ENCODE measurements around the gene DEXI.

The DEXI gene

DNA sequence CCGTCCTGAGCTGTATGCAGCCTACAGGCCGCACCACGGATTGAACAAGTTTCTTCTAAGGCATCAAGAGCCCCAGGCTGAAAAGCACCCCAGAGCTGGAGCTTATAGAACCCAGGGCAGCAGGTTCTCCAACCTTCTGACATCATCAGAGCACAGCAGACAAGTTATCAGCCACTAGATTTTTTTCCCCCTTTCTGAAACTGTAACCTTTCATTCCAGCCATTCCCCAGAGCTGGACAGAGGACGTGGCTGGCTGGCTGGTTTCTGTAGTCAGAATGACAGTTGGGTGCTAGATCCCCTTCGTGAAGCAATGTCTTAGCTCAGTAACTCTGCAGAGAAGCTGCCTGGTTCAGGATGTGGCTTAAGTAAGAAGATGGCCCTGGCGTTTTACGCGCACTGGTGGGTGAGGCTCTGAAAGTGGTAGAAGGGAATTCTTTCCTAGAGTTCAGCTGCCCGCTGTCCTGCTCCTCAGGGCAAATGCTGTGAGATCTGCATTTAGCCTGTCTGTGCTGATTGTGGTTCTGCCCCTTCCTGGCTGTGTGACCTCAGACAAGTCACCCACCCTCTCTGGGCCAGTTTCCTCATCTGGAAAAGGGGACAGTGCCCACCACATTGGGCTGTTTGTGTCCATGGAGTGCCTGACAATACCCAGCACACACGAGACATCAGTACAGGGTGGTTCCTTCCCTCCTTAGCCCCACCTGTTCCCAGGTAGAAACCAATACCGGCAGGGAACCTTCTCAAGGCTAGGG lies 9.1 kb downstream of the DEXI start:
- H3K27ac ChIP-seq (ENCODE audit: low read length, poor library complexity, severe bottlenecking): no peak overlapping the region
- H4K91ac ChIP-seq (ENCODE audit: low read length): no peak overlapping the region
- peaks cover 53 to 58% of the 10 kb centered on the region in 2 experiments for H3K36me3 ChIP-seq (ENCODE audit: control insufficient read depth in 1 of 2, insufficient read depth in 2 of 2, low read depth in 1 of 2, low read length in 2 of 2)
- DNase-seq: no peak
- no peak overlapping the region for H3K4me2 ChIP-seq (ENCODE audit: low read length, poor library complexity, severe bottlenecking)
- H3K27me3 ChIP-seq (ENCODE audit: control insufficient read depth in 1 of 2, insufficient read depth in 1 of 2, low read length in 2 of 2): no peaks in the 10 kb centered on the region
- H2AK5ac ChIP-seq (ENCODE audit: low read length, severe bottlenecking): no peak overlapping the region
- no peak overlapping the region for H2BK12ac ChIP-seq (ENCODE audit: low read length in 2 of 2)
- no peak overlapping the region for H2BK15ac ChIP-seq (ENCODE audit: low read depth, poor library complexity, severe bottlenecking)
- peaks cover 49% of the 10 kb centered on the region for H3K79me1 ChIP-seq (replicated peaks; ENCODE audit: low read length, poor library complexity, severe bottlenecking)
- H3K4me1 ChIP-seq (ENCODE audit: control insufficient read depth, insufficient read depth, low read depth, low read length): peaks cover 10% of the 10 kb centered on the region
- no peak overlapping the region for H3K23ac ChIP-seq (ENCODE audit: low read length in 2 of 2)
- H2BK5ac ChIP-seq (ENCODE audit: low read depth, low read length, poor library complexity, severe bottlenecking): no peak overlapping the region
- no peak overlapping the region for H3K18ac ChIP-seq (ENCODE audit: low read depth in 1 of 2, low read length in 2 of 2)
- H3K4ac ChIP-seq (ENCODE audit: low read depth in 1 of 2, low read length in 2 of 2): no peak overlapping the region
- no peak overlapping the region for H2AFZ ChIP-seq (ENCODE audit: low read depth, low read length)
- H3K9ac ChIP-seq (ENCODE audit: low read length): no peak overlapping the region
- H4K8ac ChIP-seq (ENCODE audit: low read length): no peak overlapping the region
- no peak overlapping the region for H3K4me3 ChIP-seq (ENCODE audit: insufficient read depth in 1 of 2, low read depth in 1 of 2, low read length in 2 of 2)
- 94% methylated on average over 11 of the region's 11 CpGs for WGBS
- no peak overlapping the region for H2BK120ac ChIP-seq (ENCODE audit: low read depth, low read length)
- no peaks in the 10 kb centered on the region for H3K9me3 ChIP-seq (ENCODE audit: control insufficient read depth, low read length)
- no peak overlapping the region for H3K14ac ChIP-seq (ENCODE audit: low read length in 2 of 2)

DNA sequence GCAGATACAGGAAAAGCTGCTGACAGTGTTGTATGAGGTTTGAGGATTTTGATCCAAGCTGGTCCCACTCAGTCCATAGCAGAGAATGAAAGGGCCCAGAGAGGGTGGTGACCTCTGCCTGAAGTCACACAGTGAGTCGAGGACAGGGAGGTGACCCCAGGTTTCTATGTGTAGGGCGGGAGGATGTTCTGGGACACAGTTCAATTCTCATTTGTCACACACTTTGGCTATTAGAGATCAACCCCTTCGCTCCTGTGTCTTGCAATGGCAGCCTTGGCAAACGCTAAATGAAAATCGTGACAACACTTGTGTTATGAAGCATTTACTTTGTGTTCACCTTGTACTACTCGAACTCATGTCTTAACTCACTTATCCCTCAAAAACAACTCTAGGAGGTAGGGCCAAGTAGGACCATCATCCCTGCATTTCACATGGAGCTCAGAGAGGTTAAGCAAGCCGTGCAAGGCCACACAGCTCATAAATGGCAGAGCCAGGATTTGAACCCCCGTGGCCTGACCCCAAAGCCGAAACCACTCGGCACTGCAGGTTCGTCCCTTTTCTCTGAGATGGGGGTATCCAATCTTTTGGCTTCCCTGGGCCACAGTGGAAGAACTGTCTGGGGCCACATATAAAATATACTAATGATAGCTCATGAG lies 10.2 kb downstream of the DEXI start:
- H3K4ac ChIP-seq (ENCODE audit: low read depth in 1 of 2, low read length in 2 of 2): no peak overlapping the region
- 97% methylated on average over 10 of the region's 11 CpGs for WGBS
- H4K91ac ChIP-seq (ENCODE audit: low read length): no peak overlapping the region

DNA sequence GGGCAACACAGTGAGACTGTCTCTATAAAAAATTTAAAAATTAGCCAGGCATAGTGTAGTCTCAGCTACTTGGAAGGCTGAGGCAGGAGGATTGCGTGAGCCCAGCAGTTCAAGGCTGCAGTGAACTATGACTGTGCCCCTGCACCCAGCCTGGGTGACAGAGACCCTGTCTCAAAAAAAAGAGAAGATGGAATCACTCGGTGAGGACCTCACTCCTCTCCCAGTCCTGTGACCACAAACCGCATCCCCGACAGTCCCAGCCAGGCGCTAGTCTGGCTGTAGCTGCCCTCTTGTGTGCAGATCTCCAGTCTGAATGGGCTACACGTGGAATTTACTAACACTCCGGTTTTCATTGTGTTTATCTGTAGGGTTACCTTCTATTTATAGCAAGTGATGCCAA lies 11.1 kb downstream of the DEXI start:
- Histone ChIP-seq H2BK12ac (ENCODE audit: low read length in 2 of 2) (no peak overlapping the region), H3K36me3 (ENCODE audit: control insufficient read depth in 1 of 2, insufficient read depth in 2 of 2, low read depth in 1 of 2, low read length in 2 of 2) (peaks cover 56 to 70% of the 10 kb centered on the region in 2 experiments), H3K79me1 (replicated peaks; ENCODE audit: low read length, poor library complexity, severe bottlenecking) (peaks cover 37% of the 10 kb centered on the region), H2BK120ac (ENCODE audit: low read depth, low read length) (no peak overlapping the region), H3K4me1 (ENCODE audit: control insufficient read depth, insufficient read depth, low read depth, low read length) (peaks cover 3% of the 10 kb centered on the region), H2AK5ac (ENCODE audit: low read length, severe bottlenecking) (no peak overlapping the region), H3K14ac (ENCODE audit: low read length in 2 of 2) (no peak overlapping the region), H3K27me3 (ENCODE audit: control insufficient read depth in 1 of 2, insufficient read depth in 1 of 2, low read length in 2 of 2) (no peaks in the 10 kb centered on the region), H3K4me3 (ENCODE audit: insufficient read depth in 1 of 2, low read depth in 1 of 2, low read length in 2 of 2) (no peak overlapping the region), H2BK5ac (ENCODE audit: low read depth, low read length, poor library complexity, severe bottlenecking) (no peak overlapping the region), H3K9me3 (ENCODE audit: control insufficient read depth, low read length) (no peaks in the 10 kb centered on the region), H3K27ac (ENCODE audit: low read length, poor library complexity, severe bottlenecking) (no peak overlapping the region), H3K9ac (ENCODE audit: low read length) (no peak overlapping the region), H2AFZ (ENCODE audit: low read depth, low read length) (no peak overlapping the region), H4K91ac (ENCODE audit: low read length) (no peak overlapping the region), H3K4me2 (ENCODE audit: low read length, poor library complexity, severe bottlenecking) (no peak overlapping the region), H4K8ac (ENCODE audit: low read length) (no peak overlapping the region), H3K23ac (ENCODE audit: low read length in 2 of 2) (no peak overlapping the region), H2BK15ac (ENCODE audit: low read depth, poor library complexity, severe bottlenecking) (no peak overlapping the region), H3K4ac (ENCODE audit: low read depth in 1 of 2, low read length in 2 of 2) (no peak overlapping the region), H3K18ac (ENCODE audit: low read depth in 1 of 2, low read length in 2 of 2) (no peak overlapping the region)
- DNase-seq: no peak
- WGBS: 95% methylated on average over 5 of the region's 7 CpGs

More for the DNA sequence above, 10.2 kb downstream of the DEXI start:
- H2AFZ ChIP-seq (ENCODE audit: low read depth, low read length): no peak overlapping the region
- no peak overlapping the region for H3K4me2 ChIP-seq (ENCODE audit: low read length, poor library complexity, severe bottlenecking)
- H3K27me3 ChIP-seq (ENCODE audit: control insufficient read depth in 1 of 2, insufficient read depth in 1 of 2, low read length in 2 of 2): no peaks in the 10 kb centered on the region
- DNase-seq: no peak
- no peak overlapping the region for H2BK5ac ChIP-seq (ENCODE audit: low read depth, low read length, poor library complexity, severe bottlenecking)
- H2BK12ac ChIP-seq (ENCODE audit: low read length in 2 of 2): no peak overlapping the region
- H3K36me3 ChIP-seq (ENCODE audit: control insufficient read depth in 1 of 2, insufficient read depth in 2 of 2, low read depth in 1 of 2, low read length in 2 of 2): peaks cover 54 to 66% of the 10 kb centered on the region in 2 experiments
- H3K27ac ChIP-seq (ENCODE audit: low read length, poor library complexity, severe bottlenecking): no peak overlapping the region
- H3K9me3 ChIP-seq (ENCODE audit: control insufficient read depth, low read length): no peaks in the 10 kb centered on the region
- H2BK15ac ChIP-seq (ENCODE audit: low read depth, poor library complexity, severe bottlenecking): no peak overlapping the region
- H3K4me3 ChIP-seq (ENCODE audit: insufficient read depth in 1 of 2, low read depth in 1 of 2, low read length in 2 of 2): no peak overlapping the region
- H3K4me1 ChIP-seq (ENCODE audit: control insufficient read depth, insufficient read depth, low read depth, low read length): peaks cover 4% of the 10 kb centered on the region
- no peak overlapping the region for H3K23ac ChIP-seq (ENCODE audit: low read length in 2 of 2)
- no peak overlapping the region for H2AK5ac ChIP-seq (ENCODE audit: low read length, severe bottlenecking)
- no peak overlapping the region for H3K14ac ChIP-seq (ENCODE audit: low read length in 2 of 2)
- peaks cover 45% of the 10 kb centered on the region for H3K79me1 ChIP-seq (replicated peaks; ENCODE audit: low read length, poor library complexity, severe bottlenecking)
- no peak overlapping the region for H3K9ac ChIP-seq (ENCODE audit: low read length)
- no peak overlapping the region for H3K18ac ChIP-seq (ENCODE audit: low read depth in 1 of 2, low read length in 2 of 2)
- H4K8ac ChIP-seq (ENCODE audit: low read length): no peak overlapping the region
- no peak overlapping the region for H2BK120ac ChIP-seq (ENCODE audit: low read depth, low read length)

DNA sequence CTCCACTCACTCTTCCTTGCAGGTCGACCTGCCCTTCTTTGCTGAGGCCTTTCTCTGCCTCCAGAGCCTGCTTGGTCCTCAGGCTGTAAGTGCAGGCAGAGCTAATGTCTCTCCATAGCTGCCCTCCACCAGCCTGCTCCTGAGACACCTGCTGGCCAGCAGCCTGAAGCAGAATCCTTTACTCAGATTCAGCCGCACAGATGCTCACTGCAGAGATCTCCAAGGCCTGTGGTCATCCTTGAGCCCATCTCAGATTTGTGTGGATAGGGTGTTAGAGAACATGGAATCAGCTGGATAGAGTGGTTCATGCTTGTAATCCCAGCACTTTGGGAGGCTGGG lies 11.5 kb downstream of the DEXI start:
- Histone ChIP-seq H2BK12ac (ENCODE audit: low read length in 2 of 2) (no peak overlapping the region), H3K18ac (ENCODE audit: low read depth in 1 of 2, low read length in 2 of 2) (no peak overlapping the region), H2BK5ac (ENCODE audit: low read depth, low read length, poor library complexity, severe bottlenecking) (no peak overlapping the region), H2AFZ (ENCODE audit: low read depth, low read length) (no peak overlapping the region), H2AK5ac (ENCODE audit: low read length, severe bottlenecking) (no peak overlapping the region), H3K4me2 (ENCODE audit: low read length, poor library complexity, severe bottlenecking) (no peak overlapping the region), H4K8ac (ENCODE audit: low read length) (no peak overlapping the region), H2BK15ac (ENCODE audit: low read depth, poor library complexity, severe bottlenecking) (no peak overlapping the region), H3K27ac (ENCODE audit: low read length, poor library complexity, severe bottlenecking) (no peak overlapping the region), H3K9ac (ENCODE audit: low read length) (no peak overlapping the region), H3K9me3 (ENCODE audit: control insufficient read depth, low read length) (no peaks in the 10 kb centered on the region), H3K23ac (ENCODE audit: low read length in 2 of 2) (no peak overlapping the region), H3K36me3 (ENCODE audit: control insufficient read depth in 1 of 2, insufficient read depth in 2 of 2, low read depth in 1 of 2, low read length in 2 of 2) (peaks cover 60 to 74% of the 10 kb centered on the region in 2 experiments), H3K4me3 (ENCODE audit: insufficient read depth in 1 of 2, low read depth in 1 of 2, low read length in 2 of 2) (no peak overlapping the region), H3K79me1 (replicated peaks; ENCODE audit: low read length, poor library complexity, severe bottlenecking) (peaks cover 36% of the 10 kb centered on the region), H3K14ac (ENCODE audit: low read length in 2 of 2) (no peak overlapping the region), H2BK120ac (ENCODE audit: low read depth, low read length) (no peak overlapping the region), H3K27me3 (ENCODE audit: control insufficient read depth in 1 of 2, insufficient read depth in 1 of 2, low read length in 2 of 2) (no peaks in the 10 kb centered on the region), H4K91ac (ENCODE audit: low read length) (no peak overlapping the region), H3K4me1 (ENCODE audit: control insufficient read depth, insufficient read depth, low read depth, low read length) (peaks cover 3% of the 10 kb centered on the region), H3K4ac (ENCODE audit: low read depth in 1 of 2, low read length in 2 of 2) (no peak overlapping the region)
- DNase-seq: no peak
- WGBS: 95% methylated on average over 2 of the region's 2 CpGs
